ENCODE measurements around the gene FCHSD2.
"Not testable (repeated sequence)": the region's sequence is repeated elsewhere in the genome, so short reads cannot be mapped to it uniquely, and the experiment has no call there.

The FCHSD2 gene

GRCh38 chr11:72998676-72999075 is 143.4 kb downstream of the FCHSD2 start:
- no peak for DNase-seq

- DNase-seq = no peak
These were observed 145.2 kb downstream of the FCHSD2 start for GRCh38 chr11:72996959-72997358.

GRCh38 chr11:72989727-72990126 is 152.4 kb downstream of the FCHSD2 start:
- DNase-seq = no peak

GRCh38 chr11:72988821-72989220 is 153.3 kb downstream of the FCHSD2 start:
- DNase-seq = no peak

GRCh38 chr11:72985645-72986044 is 156.5 kb downstream of the FCHSD2 start:
- DNase-seq = no peak

- DNase-seq = no peak
These were observed 157.6 kb downstream of the FCHSD2 start for GRCh38 chr11:72984453-72985077.

GRCh38 chr11:72983560-72983959 is 158.6 kb downstream of the FCHSD2 start:
- no peak for DNase-seq

- no peak for DNase-seq
These were observed 160.0 kb downstream of the FCHSD2 start for GRCh38 chr11:72981971-72982685.

GRCh38 chr11:72981080-72981479 is 161.0 kb downstream of the FCHSD2 start:
- no peak for DNase-seq

- not testable (repeated sequence) for DNase-seq
These were observed 164.3 kb downstream of the FCHSD2 start for GRCh38 chr11:72977782-72978181.

GRCh38 chr11:72976522-72976892 is 165.6 kb downstream of the FCHSD2 start:
- not testable (repeated sequence) for DNase-seq

- DNase-seq = no peak
These were observed 166.2 kb downstream of the FCHSD2 start for GRCh38 chr11:72975778-72976521.

GRCh38 chr11:72974487-72975205 is 167.5 kb downstream of the FCHSD2 start:
- DNase-seq = no peak

- no peak for DNase-seq
These were observed 169.5 kb downstream of the FCHSD2 start for GRCh38 chr11:72972496-72973128.

GRCh38 chr11:72971192-72971967 is 170.7 kb downstream of the FCHSD2 start:
- no peak for DNase-seq

- DNase-seq = no peak
These were observed 171.5 kb downstream of the FCHSD2 start for GRCh38 chr11:72970557-72971118.

GRCh38 chr11:72969894-72970335 is 172.2 kb downstream of the FCHSD2 start:
- DNase-seq = no peak

- no peak for DNase-seq
These were observed 173.7 kb downstream of the FCHSD2 start for GRCh38 chr11:72968390-72968789.

GRCh38 chr11:72965672-72966071 is 176.4 kb downstream of the FCHSD2 start:
- no peak for DNase-seq

- DNase-seq = no peak
These were observed 179.4 kb downstream of the FCHSD2 start for GRCh38 chr11:72962717-72963116.

GRCh38 chr11:72962084-72962483 is 180.0 kb downstream of the FCHSD2 start:
- DNase-seq = no peak
